Ramos (cell line): Measurements from ENCODE around the gene FDPS.

Experiments used
- in situ Hi-C: fragments of 300-500 bp; cut with MboI; formaldehyde crosslinking; loops from one replicate; pipeline ENCODE4 v1.14.3; 2022; ENCODE audit warnings: low sequenced_read_pairs; ENCODE audit not compliant: unreplicated experiment

The FDPS gene

GRCh38 chr1:155339515-155340097 is 30.9 kb downstream of the FDPS start:
- in situ Hi-C loops = no loop called here

DNA sequence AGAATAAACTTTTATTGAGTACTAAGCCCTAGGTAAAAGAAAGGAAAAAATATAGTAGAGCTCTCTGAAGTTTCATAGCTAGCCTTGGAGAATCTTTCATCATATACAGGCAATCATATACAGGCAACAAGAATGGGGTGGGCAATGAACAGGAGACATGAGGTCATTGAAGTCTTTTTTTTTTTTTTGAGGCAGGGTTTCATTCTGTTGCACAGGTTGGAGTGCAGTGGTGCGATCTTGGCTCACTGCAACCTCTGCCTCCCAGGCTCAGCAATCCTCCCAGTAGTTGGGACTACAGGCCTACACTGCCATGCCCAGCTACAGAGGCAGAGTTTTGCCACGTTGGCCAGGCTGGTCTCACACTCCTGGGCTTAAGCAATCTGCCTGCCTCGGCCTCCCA is 34.2 kb downstream of the FDPS start:
- in situ Hi-C loops = no loop called here

DNA sequence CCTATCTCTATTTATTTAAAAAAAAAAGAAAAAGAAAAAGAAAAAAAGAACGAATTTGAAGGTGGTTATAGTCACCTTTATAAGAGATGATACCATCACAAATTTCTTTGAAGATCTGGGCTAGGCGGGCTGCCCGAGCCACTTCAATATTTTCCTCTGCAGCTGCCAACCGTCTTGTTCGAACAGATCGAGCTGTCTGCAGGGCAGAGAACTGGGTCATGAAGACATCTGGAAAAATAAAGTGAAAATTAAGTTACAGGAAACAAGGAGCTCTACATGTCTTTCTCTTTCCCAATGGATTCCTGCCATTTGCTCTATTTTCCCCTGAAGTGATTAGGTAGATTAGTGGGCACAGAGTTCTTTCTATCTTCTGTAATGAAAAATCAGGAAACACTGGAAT is 44.0 kb downstream of the FDPS start:
- in situ Hi-C loops = no loop called here

DNA sequence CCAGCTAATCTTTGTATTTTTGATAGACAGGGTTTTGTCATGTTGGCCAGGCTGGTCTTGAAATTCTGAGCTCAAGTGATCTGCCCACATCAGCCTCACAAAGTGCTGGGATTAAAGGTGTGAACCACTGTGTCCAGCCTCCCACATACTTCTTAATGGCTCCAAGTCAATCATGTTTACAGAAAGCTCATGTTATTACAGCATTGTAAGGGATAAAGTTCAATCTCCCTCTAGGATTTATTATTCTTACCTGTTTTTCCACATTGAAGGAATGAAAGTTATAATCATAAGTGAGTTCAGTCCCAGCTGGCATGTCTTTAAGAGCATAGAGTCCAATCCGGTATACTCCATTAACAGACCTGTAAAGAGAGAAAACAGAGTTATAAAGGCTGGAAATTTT is 51.4 kb downstream of the FDPS start:
- in situ Hi-C loops = no loop called here
